Muscle layer of duodenum (tissue), 2 donors: Measurements from ENCODE around the gene OXA1L.
"Not testable (repeated sequence)": the region's sequence is repeated elsewhere in the genome, so short reads cannot be mapped to it uniquely, and the experiment has no call there.

Experiments
- H3K27ac ChIP-seq: one replicate; pipeline ENCODE4 v1.7.0; 2013; ENCODE audit warnings: mild to moderate bottlenecking, low read length
- H3K27me3 ChIP-seq: one replicate; pipeline ENCODE4 v1.7.0; 2013; ENCODE audit warnings: low read depth, mild to moderate bottlenecking, control low read depth, low read length
- H3K36me3 ChIP-seq, 2 donors: one replicate each; pipeline ENCODE4 v1.7.0; 2013; ENCODE audit warnings: low read length in 2 of 2, control low read depth in 1 of 2, mild to moderate bottlenecking in 1 of 2; ENCODE audit not compliant: insufficient read depth in 2 of 2, control insufficient read depth in 1 of 2
- H3K4me1 ChIP-seq, 2 donors: one replicate each; pipeline ENCODE4 v1.7.0; 2013; ENCODE audit warnings: low read length in 2 of 2, mild to moderate bottlenecking in 2 of 2, control low read depth in 1 of 2, moderate library complexity in 1 of 2; ENCODE audit not compliant: insufficient read depth in 2 of 2, control insufficient read depth in 1 of 2
- H3K4me3 ChIP-seq, 2 donors: one replicate each; pipeline ENCODE4 v1.7.0; 2013; ENCODE audit warnings: low read length in 2 of 2, low read depth in 1 of 2, mild to moderate bottlenecking in 1 of 2
- H3K9me3 ChIP-seq, 2 donors: one replicate each; pipeline ENCODE4 v1.7.0; 2013; ENCODE audit warnings: low read length in 2 of 2, control low read depth in 1 of 2, mild to moderate bottlenecking in 1 of 2; ENCODE audit not compliant: control insufficient read depth in 1 of 2
- donor health status: healthy.

Gene OXA1L

DNA sequence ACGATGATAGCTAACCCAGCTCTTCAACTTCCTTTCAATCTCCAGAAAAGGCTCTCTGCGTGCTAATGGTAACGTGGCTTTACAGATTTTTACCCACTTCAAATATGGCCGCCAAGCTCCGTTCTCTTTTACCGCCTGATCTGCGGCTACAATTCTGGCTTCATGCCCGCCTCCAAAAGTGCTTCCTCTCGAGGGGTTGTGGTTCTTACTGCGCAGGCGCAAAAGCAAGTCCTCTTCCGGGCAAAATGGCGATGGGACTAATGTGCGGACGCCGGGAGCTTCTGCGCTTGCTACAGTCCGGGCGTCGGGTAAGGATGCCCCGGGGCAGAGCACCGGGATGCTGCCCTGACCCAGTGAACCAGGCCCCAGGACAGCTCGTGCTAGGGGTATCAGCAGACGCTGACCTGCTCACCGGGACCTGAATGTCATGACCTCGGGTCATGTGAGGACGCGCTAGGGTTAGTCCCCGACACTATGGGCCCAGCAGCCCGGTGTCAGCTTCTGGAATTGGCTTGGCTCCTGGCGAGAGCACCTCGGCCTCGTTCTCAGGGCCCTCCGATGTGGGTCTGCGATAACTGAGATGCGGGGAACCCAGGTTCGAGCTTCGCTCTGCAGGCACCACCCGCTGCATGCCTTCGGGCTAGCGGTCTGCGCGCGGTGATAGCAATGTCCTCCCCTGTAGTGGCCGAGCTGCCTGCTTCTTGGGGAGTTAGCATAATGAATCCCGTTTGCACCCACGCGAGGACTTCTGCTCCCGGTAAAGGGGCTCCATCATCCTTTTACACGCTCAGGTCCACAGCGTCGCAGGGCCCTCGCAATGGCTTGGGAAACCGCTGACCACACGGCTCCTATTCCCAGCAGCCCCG lies at the start of gene OXA1L:
TSS of gene OXA1L (plus strand) at position 232 of the 866 bp plus-strand sequence. CDS start at position 246, 14 bp downstream.
- Histone ChIP-seq H3K27me3 (no peaks in the 10 kb centered on the region), H3K4me3 (peak within 1 kb of the TSS; percentile 95 to 99), H3K36me3 (peaks cover 29 to 31% of the 10 kb centered on the region in 2 donors), H3K27ac (peak within 1 kb of the TSS; percentile 99), H3K9me3 (peaks cover 0 to 4% of the 10 kb centered on the region in 2 donors), H3K4me1 (peaks cover 7 to 22% of the 10 kb centered on the region in 2 donors)

DNA sequence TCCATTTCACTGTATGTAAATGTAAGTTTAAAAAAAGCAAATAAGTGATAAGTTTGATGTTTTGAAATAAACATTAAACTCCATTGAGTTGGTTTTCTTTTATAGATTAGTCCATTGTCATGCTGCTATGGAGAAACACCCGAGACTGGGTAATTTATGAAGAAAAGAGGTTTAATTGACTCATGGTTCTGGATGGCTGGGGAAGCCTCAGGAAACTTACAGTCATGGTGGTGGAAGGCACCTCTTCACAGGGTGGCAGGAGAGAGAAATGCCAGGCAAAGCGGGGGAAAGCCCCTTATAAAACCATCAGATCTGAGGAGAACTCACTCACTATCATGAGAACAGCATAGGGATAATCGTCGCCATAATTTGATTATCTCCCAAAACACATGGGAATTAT lies 48.4 kb upstream of the OXA1L start:
- Histone ChIP-seq H3K27me3 (no peaks in the 10 kb centered on the region), H3K4me3 (no peak overlapping the region), H3K27ac (no peak overlapping the region), H3K9me3 (peaks cover 0 to 2% of the 10 kb centered on the region in 2 donors), H3K36me3 (no peaks in the 10 kb centered on the region), H3K4me1 (no peaks in the 10 kb centered on the region)

DNA sequence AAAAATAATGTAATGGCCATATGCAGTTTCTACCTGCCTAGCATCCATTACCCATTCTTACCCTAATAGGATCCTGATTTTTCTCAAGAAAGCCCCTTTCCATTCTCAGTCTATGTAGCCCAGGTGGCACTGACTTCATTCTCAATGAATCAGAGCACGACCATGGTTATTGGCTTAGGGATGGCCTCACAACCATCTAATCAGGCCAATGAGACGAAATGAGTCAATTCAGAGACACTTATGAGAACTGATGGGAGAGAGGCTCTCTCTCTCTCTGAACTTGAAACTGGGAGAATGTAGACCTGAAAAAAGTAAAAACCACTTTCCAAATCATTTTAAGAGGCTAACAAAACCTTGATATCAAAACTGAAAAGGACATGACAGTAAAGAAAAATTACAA lies 45.3 kb upstream of the OXA1L start:
- Histone ChIP-seq H3K4me3 (no peak overlapping the region), H3K27me3 (no peaks in the 10 kb centered on the region), H3K36me3 (no peaks in the 10 kb centered on the region), H3K9me3 (peaks cover 0 to 2% of the 10 kb centered on the region in 2 donors), H3K27ac (no peak overlapping the region), H3K4me1 (no peaks in the 10 kb centered on the region)

DNA sequence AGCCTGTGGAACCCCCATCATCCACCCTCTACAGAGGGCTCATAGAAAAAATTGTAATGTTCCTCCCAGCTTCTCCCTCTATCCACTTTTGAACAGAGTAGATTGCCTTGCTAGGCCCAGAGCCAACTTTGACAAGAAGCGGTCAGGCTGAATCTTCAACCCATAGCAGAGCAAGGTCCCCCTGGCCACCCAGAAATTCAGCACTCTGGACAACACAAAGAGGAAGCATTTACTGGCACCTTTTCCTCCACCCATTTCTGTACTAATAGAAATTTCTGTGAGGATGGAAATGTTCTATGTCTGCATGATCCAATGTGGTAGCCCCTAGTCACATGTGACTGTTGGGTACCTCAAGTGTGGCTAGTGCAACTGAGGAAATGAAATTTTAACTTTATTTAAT lies 42.7 kb upstream of the OXA1L start:
- no peaks in the 10 kb centered on the region for H3K4me1 ChIP-seq
- no peak overlapping the region for H3K4me3 ChIP-seq
- H3K9me3 ChIP-seq = peaks cover 0 to 2% of the 10 kb centered on the region in 2 donors
- no peaks in the 10 kb centered on the region for H3K36me3 ChIP-seq
- no peaks in the 10 kb centered on the region for H3K27me3 ChIP-seq
- no peak overlapping the region for H3K27ac ChIP-seq

DNA sequence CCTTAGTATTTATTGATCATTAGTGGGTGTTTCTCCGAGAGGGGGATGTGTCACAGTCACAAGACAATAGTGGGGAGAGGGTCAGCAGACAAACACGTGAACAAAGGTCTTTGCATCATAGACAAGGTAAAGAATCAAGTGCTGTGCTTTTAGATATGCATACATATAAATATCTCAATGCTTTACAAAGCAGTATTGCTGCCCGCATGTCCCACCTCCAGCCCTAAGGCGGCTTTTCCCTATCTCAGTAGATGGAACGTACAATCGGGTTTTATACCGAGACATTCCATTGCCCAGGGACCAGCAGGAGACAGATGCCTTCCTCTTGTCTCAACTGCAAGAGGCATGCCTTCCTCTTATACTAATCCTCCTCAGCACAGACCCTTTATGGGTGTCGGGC lies 41.6 kb upstream of the OXA1L start:
- H3K27me3 ChIP-seq, H3K27ac ChIP-seq, H3K9me3 ChIP-seq, H3K4me1 ChIP-seq, H3K4me3 ChIP-seq, H3K36me3 ChIP-seq: not testable (repeated sequence)

DNA sequence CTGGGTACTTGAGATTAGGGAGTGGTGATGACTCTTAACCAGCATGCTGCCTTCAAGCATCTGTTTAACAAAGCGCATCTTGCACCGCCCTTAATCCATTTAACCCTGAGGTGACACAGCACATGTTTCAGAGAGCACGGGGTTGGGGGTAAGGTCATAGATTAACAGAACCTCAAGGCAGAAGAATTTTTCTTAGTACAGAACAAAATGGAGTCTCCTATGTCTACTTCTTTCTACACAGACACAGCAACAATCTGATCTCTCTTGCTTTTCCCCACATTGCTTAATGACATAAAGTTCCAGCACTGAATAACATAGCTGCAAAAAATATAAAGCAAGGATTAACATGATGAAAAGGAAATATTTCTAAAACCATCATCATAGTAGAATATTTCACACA lies 41.1 kb upstream of the OXA1L start:
- not testable (repeated sequence) for H3K4me3 ChIP-seq, H3K9me3 ChIP-seq, H3K27ac ChIP-seq, H3K4me1 ChIP-seq, H3K36me3 ChIP-seq, H3K27me3 ChIP-seq

DNA sequence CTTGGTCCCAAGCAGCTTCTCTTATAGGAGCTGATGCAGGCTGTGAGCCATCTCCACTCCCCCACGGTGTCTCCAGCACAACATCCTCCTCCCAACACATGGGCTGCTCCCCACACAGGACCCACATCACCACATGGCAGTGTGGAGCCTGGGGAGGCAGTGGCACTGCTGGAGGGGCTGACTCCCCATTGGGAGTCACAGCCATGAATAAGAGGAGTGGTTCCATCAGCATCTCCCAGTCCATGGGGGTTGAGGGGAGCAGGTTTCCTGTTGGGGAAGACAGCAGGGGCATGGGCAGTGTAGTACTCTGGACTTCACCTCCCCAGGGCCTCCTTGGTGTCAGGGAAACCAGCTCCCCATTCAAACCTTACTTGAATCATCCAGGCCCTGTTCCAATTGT lies 40.5 kb upstream of the OXA1L start:
- Histone ChIP-seq H3K27me3 (no peaks in the 10 kb centered on the region), H3K4me1 (no peaks in the 10 kb centered on the region), H3K36me3 (no peaks in the 10 kb centered on the region), H3K27ac (no peak overlapping the region), H3K4me3 (no peak overlapping the region), H3K9me3 (peaks cover 0 to 2% of the 10 kb centered on the region in 2 donors)

DNA sequence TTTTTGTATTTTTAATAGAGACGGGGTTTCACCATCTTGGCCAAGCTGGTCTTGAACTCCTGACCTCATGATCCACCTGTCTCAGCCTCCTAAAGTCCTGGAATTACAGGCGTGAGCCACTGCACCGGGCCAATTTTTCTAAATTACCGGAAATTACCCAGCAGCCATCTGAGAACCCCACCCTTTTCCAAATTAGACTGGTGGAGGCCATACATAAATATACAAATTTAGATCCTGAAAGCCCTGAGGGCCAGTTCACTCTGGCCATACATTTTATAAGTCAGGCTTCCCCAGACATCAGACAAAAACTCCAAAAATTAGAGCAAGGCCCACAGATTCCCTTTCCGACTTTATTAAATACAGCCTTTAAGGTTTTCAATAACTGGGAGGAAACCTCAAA lies 34.4 kb upstream of the OXA1L start:
- H3K27me3 ChIP-seq, H3K27ac ChIP-seq, H3K4me1 ChIP-seq, H3K9me3 ChIP-seq, H3K4me3 ChIP-seq, H3K36me3 ChIP-seq: not testable (repeated sequence)

DNA sequence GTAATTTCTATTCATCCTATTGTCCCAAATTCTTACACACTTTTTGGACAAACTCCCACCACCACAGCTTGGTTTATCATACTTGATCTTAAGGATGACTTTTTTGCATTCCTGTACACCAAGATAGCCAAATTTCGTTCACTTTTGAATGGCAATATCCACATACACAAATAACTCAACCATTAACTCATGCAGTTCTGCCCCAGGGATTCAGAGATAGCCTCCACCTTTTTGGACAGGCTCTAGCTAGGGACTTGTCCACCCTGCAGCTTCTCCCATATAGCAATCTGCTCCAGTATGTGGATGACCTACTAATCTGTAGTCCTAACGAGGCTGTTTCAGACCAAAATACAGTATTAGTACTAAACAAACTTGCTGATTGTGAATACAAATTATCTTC lies 32.7 kb upstream of the OXA1L start:
- no peaks in the 10 kb centered on the region for H3K4me1 ChIP-seq
- no peak overlapping the region for H3K4me3 ChIP-seq
- no peaks in the 10 kb centered on the region for H3K27me3 ChIP-seq
- no peaks in the 10 kb centered on the region for H3K36me3 ChIP-seq
- no peaks in the 10 kb centered on the region for H3K9me3 ChIP-seq
- H3K27ac ChIP-seq = no peak overlapping the region

DNA sequence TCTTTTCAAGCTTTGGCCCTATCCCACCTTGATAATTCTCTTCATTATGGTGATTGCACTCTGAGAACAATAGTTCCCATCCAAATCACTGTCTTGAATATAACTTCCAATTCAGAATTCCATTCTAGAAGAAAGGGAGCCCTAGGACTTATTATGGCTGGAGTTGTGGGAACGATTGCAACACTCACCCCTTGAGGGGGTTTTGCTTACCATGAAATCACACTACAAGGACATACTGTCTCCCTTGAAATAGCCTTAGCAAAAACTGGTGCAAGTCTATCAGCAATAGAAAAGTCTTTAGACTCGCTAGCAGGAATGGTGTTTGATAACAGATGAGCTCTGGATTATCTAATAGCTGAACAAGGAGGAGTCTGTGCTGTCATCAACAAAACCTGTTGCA lies 31.4 kb upstream of the OXA1L start:
- Histone ChIP-seq H3K27ac (no peak overlapping the region), H3K4me1 (no peaks in the 10 kb centered on the region), H3K9me3 (no peaks in the 10 kb centered on the region), H3K4me3 (no peak overlapping the region), H3K36me3 (no peaks in the 10 kb centered on the region), H3K27me3 (no peaks in the 10 kb centered on the region)

DNA sequence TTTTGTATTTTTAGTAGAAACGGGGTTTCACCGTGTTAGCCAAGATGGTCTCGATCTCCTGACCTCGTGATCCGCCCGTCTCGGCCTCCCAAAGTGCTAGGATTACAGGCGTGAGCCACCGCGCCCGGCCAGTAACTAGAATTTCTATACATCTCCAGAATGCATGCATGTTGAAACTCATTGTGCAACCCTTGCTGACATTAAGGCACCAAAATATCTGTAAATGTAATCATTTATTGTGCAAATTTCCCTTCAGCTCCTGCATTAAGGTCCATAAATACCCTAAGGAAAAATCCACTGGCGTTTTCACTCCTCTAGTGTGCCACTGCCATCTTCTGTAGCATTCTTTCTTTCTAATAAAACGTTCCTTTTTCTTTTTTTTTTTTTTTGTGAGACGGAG lies 30.1 kb upstream of the OXA1L start:
- H3K36me3 ChIP-seq, H3K27ac ChIP-seq, H3K27me3 ChIP-seq, H3K4me1 ChIP-seq, H3K4me3 ChIP-seq, H3K9me3 ChIP-seq: not testable (repeated sequence)

DNA sequence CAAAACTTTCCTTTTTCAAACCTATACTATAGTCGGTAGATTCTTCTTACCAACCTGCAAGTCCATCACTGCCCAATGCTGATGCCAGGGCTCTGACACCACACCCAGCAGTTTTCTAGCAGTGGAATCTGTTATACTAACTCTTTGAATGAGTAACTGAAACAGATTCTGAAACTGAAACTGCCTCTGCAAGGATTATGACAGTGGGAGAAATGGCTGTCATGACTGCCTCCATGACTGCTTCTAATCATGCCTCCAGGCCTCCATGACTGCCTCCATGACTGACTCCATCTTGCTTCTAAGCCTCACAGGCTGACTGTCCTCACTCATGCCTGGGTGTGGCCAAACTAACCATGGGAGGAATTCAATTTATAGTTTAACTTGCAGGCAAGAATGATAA lies 29.4 kb upstream of the OXA1L start:
- no peaks in the 10 kb centered on the region for H3K9me3 ChIP-seq

More for the DNA sequence above, 29.4 kb upstream of the OXA1L start:
- H3K36me3 ChIP-seq = no peaks in the 10 kb centered on the region
- no peaks in the 10 kb centered on the region for H3K4me1 ChIP-seq
- no peak overlapping the region for H3K27ac ChIP-seq
- no peaks in the 10 kb centered on the region for H3K27me3 ChIP-seq
- H3K4me3 ChIP-seq = no peak overlapping the region
